ENCODE measurements around the gene TMEM184A. TPM values are rescaled to one million over a fixed set of nuclear protein-coding genes. Genes with fewer than 3 reads are reported as not detected.

TMEM184A gene
- total and polyA plus RNA-seq, 2 of the 4 experiments (the other 2 are of a cell fraction): 0.36 to 1.9 TPM

DNA sequence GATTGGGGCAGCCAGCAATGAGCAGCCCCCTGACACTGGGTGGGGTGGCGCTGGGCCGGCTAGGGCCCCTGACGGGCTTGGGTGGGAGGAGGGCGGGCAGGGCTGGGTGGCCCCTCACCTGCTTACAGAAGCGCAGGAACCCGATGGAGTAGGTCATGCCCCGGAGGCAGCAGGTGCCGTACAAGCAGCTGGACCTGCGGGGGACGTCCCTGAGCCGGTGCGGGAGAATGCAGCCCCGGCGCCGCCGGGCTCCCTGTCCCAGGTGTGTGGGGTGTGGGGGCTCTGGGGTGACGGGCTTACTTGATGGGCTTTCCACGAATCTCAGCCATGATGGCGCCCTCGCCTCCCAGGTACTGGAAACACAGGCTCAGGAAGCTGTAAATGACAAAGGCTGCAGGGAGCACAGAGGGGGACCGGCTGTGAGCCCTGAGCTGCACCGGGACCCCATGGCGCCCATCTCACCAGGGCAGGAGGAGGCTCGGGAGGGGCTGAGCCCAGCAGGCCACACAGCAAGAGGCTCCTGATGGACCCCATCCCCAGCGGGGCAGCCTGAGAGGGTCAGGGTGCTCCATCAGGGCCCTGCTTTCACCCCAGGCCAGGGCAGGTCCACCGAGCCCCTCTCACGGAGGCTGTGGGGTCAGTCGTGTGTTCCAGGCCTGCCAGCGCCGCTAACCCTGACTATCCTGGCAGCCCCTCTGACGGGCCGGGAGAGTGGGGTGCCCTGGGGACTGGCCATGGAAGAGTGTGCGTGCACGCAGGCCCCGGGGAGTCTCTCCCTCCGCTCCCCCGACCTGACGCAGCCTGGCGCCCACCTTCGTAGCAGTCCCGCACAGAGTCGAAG lies 5.8 kb downstream of the TMEM184A start:
- H3K9ac ChIP-seq (ENCODE audit: low read depth, low read length): no peak overlapping the region
- BruUV-seq (replicated peaks): no TSS peak
- ChIA-PET POLR2A (ENCODE audit: unreplicated experiment) (no interaction called here), CTCF (no interaction called here)
- no peak overlapping the region for H2BK120ac ChIP-seq (ENCODE audit: low read depth, low read length)
- H3K14ac ChIP-seq (replicated peaks; ENCODE audit: low read depth, low read length): no peak overlapping the region
- no peak overlapping the region for H3K27ac ChIP-seq (ENCODE audit: insufficient read depth, low read length)
- no peak overlapping the region for H3K18ac ChIP-seq (ENCODE audit: low read depth, low read length)
- DNase-seq (no peak), ATAC-seq (ENCODE audit: low read depth) (no peak)
- TF ChIP-seq RCOR1 (IDR thresholded peaks at IDR 0.05; ENCODE audit: insufficient replicate concordance, low read length) (no peak), SMC3 (IDR thresholded peaks at IDR 0.05; ENCODE audit: low read depth, low read length) (no peak), MAZ (IDR thresholded peaks at IDR 0.05; ENCODE audit: borderline replicate concordance, low read depth, low read length) (no peak), POLR2A (IDR thresholded peaks at IDR 0.05; ENCODE audit: low read depth, low read length) (no peak; the same call in 1 of the 2 replicates)
- TF ChIP-seq, protein P1, sequence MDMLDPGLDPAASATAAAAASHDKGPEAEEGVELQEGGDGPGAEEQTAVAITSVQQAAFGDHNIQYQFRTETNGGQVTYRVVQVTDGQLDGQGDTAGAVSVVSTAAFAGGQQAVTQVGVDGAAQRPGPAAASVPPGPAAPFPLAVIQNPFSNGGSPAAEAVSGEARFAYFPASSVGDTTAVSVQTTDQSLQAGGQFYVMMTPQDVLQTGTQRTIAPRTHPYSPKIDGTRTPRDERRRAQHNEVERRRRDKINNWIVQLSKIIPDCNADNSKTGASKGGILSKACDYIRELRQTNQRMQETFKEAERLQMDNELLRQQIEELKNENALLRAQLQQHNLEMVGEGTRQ (IDR thresholded peaks at IDR 0.05; ENCODE audit: low read depth, low read length): no peak
- no peak overlapping the region for H2AK5ac ChIP-seq (ENCODE audit: low read depth, low read length)
- in situ Hi-C loops (cut with MboI; ENCODE audit: low sequenced_read_pairs): no loop called here
- dilution Hi-C loops (cut with HindIII; ENCODE audit: low sequenced_read_pairs, unreplicated experiment): no loop called here
- no peak overlapping the region for H2AK9ac ChIP-seq (replicated peaks; ENCODE audit: low read depth, low read length, poor library complexity)
- H3K4me2 ChIP-seq (ENCODE audit: low read depth, low read length): no peak overlapping the region
- no peak overlapping the region for H3K4me3 ChIP-seq (ENCODE audit: insufficient read depth, low read depth, low read length)
- no peak overlapping the region for H2BK5ac ChIP-seq (ENCODE audit: low read depth, low read length, poor library complexity, severe bottlenecking)
- H4K20me1 ChIP-seq (ENCODE audit: insufficient read depth, low read length): no peaks in the 10 kb centered on the region; the same call in 1 of the 2 replicates
- intact Hi-C loops (cut with micrococcal nuclease): no loop called here
- H2AFZ ChIP-seq (replicated peaks; ENCODE audit: low read length, poor library complexity): no peak overlapping the region
- H3K23ac ChIP-seq (ENCODE audit: low read depth, low read length): no peak overlapping the region
- H3K9me1 ChIP-seq (ENCODE audit: insufficient read depth, low read length): peaks cover 6% of the 10 kb centered on the region
- no peaks in the 10 kb centered on the region for H3K27me3 ChIP-seq (ENCODE audit: control insufficient read depth, insufficient read depth, low read length)
- WGBS, 2 experiments (ENCODE audit: extremely low coverage in 2 of 2, insufficient read length in 1 of 2): 91% methylated on average over 19 of the region's 42 CpGs; no CpG with 5 or more reads in 1 of the 2 experiments
- H3K79me1 ChIP-seq (ENCODE audit: low read depth in 1 of 2, low read length in 2 of 2): peaks cover 0 to 6% of the 10 kb centered on the region in 2 experiments; a peak in 1 of 4 replicates
- no peak overlapping the region for H4K5ac ChIP-seq (ENCODE audit: low read depth, low read length)
- no peak overlapping the region for H3K56ac ChIP-seq (ENCODE audit: extremely low read depth, insufficient read depth, low read length)
- no peak overlapping the region for H2BK15ac ChIP-seq (ENCODE audit: low read depth, low read length)
- H3K9me3 ChIP-seq (ENCODE audit: control insufficient read depth, insufficient read depth, low read length): no peaks in the 10 kb centered on the region
- no peak overlapping the region for H4K91ac ChIP-seq (ENCODE audit: insufficient read depth, low read depth, low read length)
- no peak overlapping the region for H3K4ac ChIP-seq (ENCODE audit: low read depth, low read length)
- no peak overlapping the region for H2BK20ac ChIP-seq (ENCODE audit: low read depth, low read length)
- peaks cover 4% of the 10 kb centered on the region for H3K4me1 ChIP-seq (ENCODE audit: control insufficient read depth, insufficient read depth, low read length)
- no peaks in the 10 kb centered on the region; the same call in 1 of the 2 replicates for H3K36me3 ChIP-seq (ENCODE audit: control insufficient read depth, insufficient read depth, low read length)
- H4K8ac ChIP-seq (ENCODE audit: low read depth in 2 of 2, low read length in 2 of 2): no peak overlapping the region
